Activated B cell treated with CpG ODN at 0.5 μM for 24 hours (primary cell): ENCODE data around the gene VSTM2B. TPM values are rescaled to one million over a fixed set of nuclear protein-coding genes. Genes with fewer than 3 reads are reported as not detected.

Experiments
- ATAC-seq: fragments of 200-7000 bp; cut with Tn5 transposase; one replicate; pipeline ENCODE4 v1.10.0; 2021; ENCODE audit warnings: low read depth, mild to moderate bottlenecking, moderate library complexity
- CTCF ChIA-PET: fragments of 350-600 bp; sonication (Branson Sonifier 250); formaldehyde crosslinking; loops from one replicate; lab custom pipeline; 2021; ENCODE audit warnings: antibody characterized with exemption; lab: Charles Lee
- POLR2A ChIA-PET: fragments of 350-600 bp; sonication (Branson Sonifier 250); formaldehyde crosslinking; loops from one replicate; lab custom pipeline; 2021; ENCODE audit warnings: antibody characterized with exemption; lab: Charles Lee
- DNase-seq: peaks from one replicate; pipeline ENCODE4 v3.0.0; 2022
- H3K27ac Mint-ChIP-seq: one replicate; pipeline ENCODE4 v1.8.0; 2020; ENCODE audit warnings: mixed read lengths
- H3K27me3 Mint-ChIP-seq: one replicate; pipeline ENCODE4 v1.8.0; 2021; ENCODE audit warnings: mixed read lengths
- H3K36me3 Mint-ChIP-seq: one replicate; pipeline ENCODE4 v1.8.0; 2021; ENCODE audit warnings: low read depth, mixed read lengths
- H3K4me1 Mint-ChIP-seq: one replicate; pipeline ENCODE4 v1.8.0; 2021; ENCODE audit warnings: mixed read lengths
- H3K4me3 Mint-ChIP-seq: one replicate; pipeline ENCODE4 v1.8.0; 2020; ENCODE audit warnings: mild to moderate bottlenecking, mixed read lengths
- H3K9me3 Mint-ChIP-seq: one replicate; pipeline ENCODE4 v1.8.0; 2020; ENCODE audit warnings: mixed read lengths
- CTCF ChIP-seq: fragments of 200-600 bp; IDR thresholded peaks from one replicate; pipeline ENCODE4 v1.8.0; 2022; ENCODE audit warnings: antibody characterized with exemption, mild to moderate bottlenecking
- intact Hi-C: fragments of 100-400 bp; cut with micrococcal nuclease; formaldehyde crosslinking; loops from one replicate; pipeline ENCODE4 v1.15.1; 2024
- total RNA-seq: library from RNA; stranded (reverse); gene quantifications from 2 replicates; pipeline ENCODE4 v1.2.3, GENCODE V29; 2022

The VSTM2B gene
- total RNA-seq, 1 donor from 2014 or later: not detected

DNA sequence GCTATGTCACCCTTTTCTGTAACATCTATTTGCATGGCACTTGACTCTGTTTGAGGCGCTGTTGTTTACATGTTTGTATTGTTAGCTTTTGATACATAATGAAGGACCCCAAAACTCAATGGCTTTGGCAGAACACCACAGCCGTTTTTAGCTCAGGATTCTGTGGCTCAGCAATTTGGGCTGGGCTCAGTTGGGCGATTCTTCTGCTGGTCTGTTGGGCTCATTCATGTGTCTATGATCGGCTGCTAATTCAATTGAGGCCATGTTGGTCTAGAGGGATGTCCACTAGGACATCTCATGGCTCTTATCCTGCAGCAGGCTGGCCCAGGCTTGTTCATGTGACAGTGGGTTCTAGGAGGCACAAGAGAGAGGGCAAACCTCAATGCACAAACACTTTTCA, 33.9 kb downstream of the VSTM2B start:
- Mint-ChIP-seq H3K27ac (no peak overlapping the region), H3K9me3 (peaks cover 21% of the 10 kb centered on the region), H3K36me3 (no peaks in the 10 kb centered on the region), H3K4me3 (no peak overlapping the region), H3K27me3 (peaks cover 2% of the 10 kb centered on the region), H3K4me1 (no peaks in the 10 kb centered on the region)
- POLR2A ChIA-PET: no interaction called here
- TF ChIP-seq CTCF: no peak
- CTCF ChIA-PET: no interaction called here
- ATAC-seq (no peak), DNase-seq (no peak)
- intact Hi-C loops: no loop called here

DNA sequence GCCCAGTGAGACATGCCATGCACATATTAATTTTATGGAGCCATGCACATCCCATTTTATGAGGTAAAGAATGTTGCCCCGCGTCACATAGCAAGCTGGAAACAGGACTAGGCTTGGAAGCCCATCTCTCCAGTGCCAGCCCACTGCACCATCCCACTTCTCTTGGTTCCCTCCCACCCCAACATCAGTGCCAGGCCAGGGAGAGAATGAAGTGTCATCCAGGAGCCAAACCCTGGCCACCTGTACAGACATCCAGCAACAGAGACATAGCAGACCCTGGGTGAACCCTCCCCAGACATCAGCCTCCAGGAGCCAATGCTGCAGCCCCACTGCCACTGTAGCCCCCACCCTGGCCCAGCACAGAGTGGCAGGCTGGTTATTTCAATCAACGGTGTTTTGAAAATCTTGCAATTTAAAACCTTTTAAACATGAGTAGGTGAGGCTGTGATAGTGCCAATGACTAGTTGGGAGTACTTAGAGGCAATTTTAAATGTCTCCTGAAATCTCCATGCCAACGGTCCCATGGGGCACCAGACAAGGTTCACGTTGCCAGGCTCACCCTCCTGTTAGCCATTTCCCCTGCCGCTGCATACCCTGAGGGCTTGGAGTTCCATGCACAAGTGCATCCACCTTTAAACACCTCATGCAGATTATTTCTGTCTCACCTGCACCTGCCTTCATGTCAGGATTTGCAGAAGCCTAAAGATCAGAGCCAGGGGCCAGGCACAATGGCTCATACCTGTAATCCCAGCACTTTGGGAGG, 34.7 kb downstream of the VSTM2B start:
- DNase-seq: no peak
- CTCF ChIA-PET: no interaction called here
- Mint-ChIP-seq H3K9me3 (peaks cover 14% of the 10 kb centered on the region), H3K4me1 (no peaks in the 10 kb centered on the region), H3K36me3 (no peaks in the 10 kb centered on the region), H3K27ac (no peak overlapping the region), H3K27me3 (peaks cover 2% of the 10 kb centered on the region), H3K4me3 (no peak overlapping the region)
- intact Hi-C loops: no loop called here
- POLR2A ChIA-PET: no interaction called here
- ATAC-seq: no peak
- no peak for TF ChIP-seq CTCF

GRCh38 chr19:29561601-29562000, 35.8 kb downstream of the VSTM2B start:
- Mint-ChIP-seq H3K36me3 (no peaks in the 10 kb centered on the region), H3K27ac (no peak overlapping the region), H3K9me3 (peaks cover 9% of the 10 kb centered on the region), H3K4me3 (no peak overlapping the region), H3K27me3 (no peaks in the 10 kb centered on the region), H3K4me1 (no peaks in the 10 kb centered on the region)
- DNase-seq (no peak), ATAC-seq (no peak)
- ChIA-PET CTCF (no interaction called here), POLR2A (no interaction called here)
- intact Hi-C loops: no loop called here
- TF ChIP-seq CTCF: no peak

- Mint-ChIP-seq H3K9me3 (peaks cover 8% of the 10 kb centered on the region), H3K4me3 (no peak overlapping the region), H3K36me3 (no peaks in the 10 kb centered on the region), H3K27me3 (no peaks in the 10 kb centered on the region), H3K4me1 (no peaks in the 10 kb centered on the region), H3K27ac (no peak overlapping the region)
- TF ChIP-seq CTCF: no peak
- ChIA-PET CTCF (no interaction called here), POLR2A (no interaction called here)
- intact Hi-C loops: no loop called here
- DNase-seq (no peak), ATAC-seq (no peak)
Measured at GRCh38 chr19:29562299-29563297, 36.8 kb downstream of the VSTM2B start.

- no peak overlapping the region for H3K27ac Mint-ChIP-seq
- H3K4me1 Mint-ChIP-seq: no peaks in the 10 kb centered on the region
- no peak for TF ChIP-seq CTCF
- intact Hi-C loops: no loop called here
- CTCF ChIA-PET: no interaction called here
- no peaks in the 10 kb centered on the region for H3K27me3 Mint-ChIP-seq
- POLR2A ChIA-PET: no interaction called here
- no peak for ATAC-seq
- H3K36me3 Mint-ChIP-seq: no peaks in the 10 kb centered on the region
- peaks cover 5% of the 10 kb centered on the region for H3K9me3 Mint-ChIP-seq
- H3K4me3 Mint-ChIP-seq: no peak overlapping the region
- DNase-seq: no peak
Measured at GRCh38 chr19:29563486-29564101, 37.8 kb downstream of the VSTM2B start.
